Measurements from ENCODE around the gene ADGRL3.

Gene ADGRL3

DNA sequence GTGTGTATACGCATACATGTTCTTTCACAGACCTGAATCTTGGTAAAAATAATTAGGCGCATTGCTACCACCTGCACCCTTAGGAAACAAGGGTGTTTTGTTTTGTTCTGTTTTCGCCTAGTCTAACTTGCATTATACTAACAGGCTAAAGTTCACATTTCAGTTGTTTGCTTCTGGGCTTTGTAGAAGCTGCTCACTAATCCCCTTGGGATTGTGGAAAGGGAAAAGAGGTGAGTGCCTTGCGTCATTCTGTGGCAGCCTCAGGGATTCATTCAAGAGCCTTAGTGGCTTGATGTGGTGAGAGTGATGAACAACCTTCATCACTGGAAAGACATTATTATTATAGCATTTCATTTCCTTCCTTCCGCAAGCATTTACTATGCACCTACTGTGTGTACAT, 331.1 kb downstream of the ADGRL3 start:
- no peak for TF ChIP-seq CTCF (IDR thresholded peaks at IDR 0.05; ENCODE audit: low read depth, low read length, missing control alignments)
- no peak overlapping the region for H3K4me3 ChIP-seq (replicated peaks; ENCODE audit: low read depth, low read length)
- DNase-seq (ENCODE audit: extremely low read depth, low read depth), result no peak

DNA sequence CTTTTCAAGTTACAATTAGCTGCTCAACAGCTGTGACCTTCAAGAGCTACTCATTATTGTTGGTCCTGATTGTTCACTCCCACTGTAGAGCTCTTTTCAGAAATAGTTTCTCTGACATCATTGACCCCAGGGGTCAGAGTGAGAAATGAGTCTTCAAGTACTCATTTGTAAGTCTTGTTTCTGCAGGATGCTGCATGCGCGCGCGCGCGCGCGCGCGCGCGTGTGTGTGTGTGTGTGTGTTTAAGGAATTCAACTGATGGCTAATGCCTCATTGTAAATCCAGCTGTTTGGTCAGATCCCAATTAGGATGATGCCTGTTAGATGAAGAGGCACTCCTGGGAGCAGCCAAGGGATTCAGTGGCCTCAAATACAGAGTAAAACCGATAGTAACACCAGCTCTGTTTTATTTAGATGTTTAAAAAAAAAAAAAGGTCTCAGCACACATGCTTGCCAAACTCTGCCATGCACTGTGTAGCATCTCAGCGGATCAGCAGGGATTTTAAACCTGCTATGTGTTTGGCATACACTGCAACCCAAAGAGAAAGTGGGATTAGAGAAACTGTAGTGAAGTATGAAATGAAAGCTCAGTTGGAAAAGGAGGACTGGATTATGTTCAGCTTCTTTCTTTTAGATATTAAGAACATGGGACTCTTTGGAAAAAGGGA, 332.3 kb downstream of the ADGRL3 start:
- no peak for TF ChIP-seq CTCF (IDR thresholded peaks at IDR 0.05; ENCODE audit: low read depth, low read length, missing control alignments)
- DNase-seq (ENCODE audit: extremely low read depth, low read depth), result no peak
- no peak overlapping the region for H3K4me3 ChIP-seq (replicated peaks; ENCODE audit: low read depth, low read length)

DNA sequence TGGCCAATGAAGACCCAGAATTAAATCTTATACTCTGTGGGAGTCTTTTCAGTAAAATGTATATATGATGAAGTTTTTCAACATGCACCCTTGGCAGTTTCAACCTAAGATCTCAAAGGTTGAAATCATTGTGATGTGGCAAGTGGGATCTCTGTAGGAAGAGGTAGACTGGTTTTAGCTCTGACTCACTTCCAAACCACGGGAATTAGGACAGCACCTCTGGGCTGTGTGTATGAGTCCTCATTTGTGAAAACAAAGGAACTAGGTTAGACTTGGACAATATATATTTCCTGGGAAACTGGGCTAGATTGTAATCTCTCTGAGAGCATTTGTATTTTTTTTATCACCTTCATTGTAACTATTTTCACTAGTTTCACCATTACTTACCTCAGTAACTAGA, 333.0 kb downstream of the ADGRL3 start:
- DNase-seq (ENCODE audit: extremely low read depth, low read depth), result no peak
- TF ChIP-seq CTCF (IDR thresholded peaks at IDR 0.05; ENCODE audit: low read depth, low read length, missing control alignments), result no peak

GRCh38 chr4:61540944-61541343, 340.8 kb downstream of the ADGRL3 start:
- DNase-seq (ENCODE audit: extremely low read depth, low read depth), result no peak

More for the DNA sequence above, 333.0 kb downstream of the ADGRL3 start:
- no peak overlapping the region for H3K4me3 ChIP-seq (replicated peaks; ENCODE audit: low read depth, low read length)

DNA sequence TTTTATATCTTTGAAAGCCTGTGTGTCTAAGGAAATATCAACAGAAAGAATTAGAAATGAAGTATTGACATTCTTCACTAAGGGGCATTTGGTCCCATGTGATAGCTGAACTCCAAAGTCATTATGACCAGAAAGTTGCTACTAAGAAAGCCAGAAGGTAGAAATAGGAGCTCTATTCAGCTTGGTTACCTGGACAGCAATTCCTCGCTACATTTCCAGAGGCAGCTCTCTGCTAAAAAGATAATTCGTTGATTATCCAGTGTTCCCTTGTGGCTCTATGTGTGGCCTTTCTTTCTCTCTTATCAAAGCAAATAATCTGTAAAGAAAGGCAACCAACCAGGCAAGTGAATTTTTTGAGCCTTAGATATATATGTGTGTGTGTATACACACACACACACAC, 341.3 kb downstream of the ADGRL3 start:
- no peak overlapping the region for H3K4me3 ChIP-seq (replicated peaks; ENCODE audit: low read depth, low read length)
- DNase-seq (ENCODE audit: extremely low read depth, low read depth), result no peak
- no peak for TF ChIP-seq CTCF (IDR thresholded peaks at IDR 0.05; ENCODE audit: low read depth, low read length, missing control alignments)

More at GRCh38 chr4:61540944-61541343, 340.8 kb downstream of the ADGRL3 start:
- H3K4me3 ChIP-seq (replicated peaks; ENCODE audit: low read depth, low read length), result no peak overlapping the region
- no peak for TF ChIP-seq CTCF (IDR thresholded peaks at IDR 0.05; ENCODE audit: low read depth, low read length, missing control alignments)

DNA sequence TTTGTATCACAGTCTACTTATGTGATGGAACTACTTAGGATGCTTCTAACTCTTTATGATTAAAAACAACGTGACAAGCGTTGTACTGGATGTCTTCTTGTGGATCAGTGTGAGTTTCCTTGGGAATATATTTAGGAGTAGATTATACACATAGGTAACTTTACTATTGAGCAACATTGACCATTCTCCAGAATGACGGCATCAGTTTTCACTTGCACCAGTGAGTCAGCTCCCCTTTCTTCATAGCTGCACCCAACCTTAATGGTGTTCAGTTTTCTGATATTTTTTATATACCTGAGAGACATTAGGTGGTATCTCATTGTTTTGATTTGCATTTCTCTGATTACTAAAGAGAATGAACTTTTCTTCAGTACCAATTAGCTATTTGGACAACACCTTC, 343.9 kb downstream of the ADGRL3 start:
- no peak for DNase-seq (ENCODE audit: extremely low read depth, low read depth)
- H3K4me3 ChIP-seq (replicated peaks; ENCODE audit: low read depth, low read length), result no peak overlapping the region
- no peak for TF ChIP-seq CTCF (IDR thresholded peaks at IDR 0.05; ENCODE audit: low read depth, low read length, missing control alignments)
